Activated CD4-positive, alpha-beta memory T cell treated with anti-CD3 and anti-CD28 coated beads, Interleukin-2, amount 10 ng/mL, durations not matched to agents 7 days and 5 days (primary cell): ENCODE data around the gene EXOC7. TPM values are rescaled to one million over a fixed set of nuclear protein-coding genes. Genes with fewer than 3 reads are reported as not detected.

Source experiments
- CTCF ChIA-PET: fragments of 350-600 bp; sonication (Branson Sonifier 250); formaldehyde crosslinking; loops from one replicate; lab custom pipeline; 2021; ENCODE audit warnings: antibody characterized with exemption, inconsistent platforms; lab: Charles Lee
- POLR2A ChIA-PET: fragments of 350-600 bp; sonication (Branson Sonifier 250); formaldehyde crosslinking; loops from one replicate; lab custom pipeline; 2021; ENCODE audit warnings: antibody characterized with exemption; lab: Charles Lee
- DNase-seq: peaks from one replicate; pipeline ENCODE4 v3.0.0-alpha.2; 2020
- H3K27ac Mint-ChIP-seq: one replicate; pipeline ENCODE4 v1.8.0; 2021; ENCODE audit warnings: mild to moderate bottlenecking, mixed read lengths
- H3K27me3 Mint-ChIP-seq: one replicate; pipeline ENCODE4 v1.8.0; 2021; ENCODE audit warnings: mixed read lengths
- H3K36me3 Mint-ChIP-seq: one replicate; pipeline ENCODE4 v1.8.0; 2021; ENCODE audit warnings: low read depth, mixed read lengths
- H3K4me1 Mint-ChIP-seq: one replicate; pipeline ENCODE4 v1.8.0; 2021; ENCODE audit warnings: mixed read lengths
- H3K4me3 Mint-ChIP-seq: one replicate; pipeline ENCODE4 v1.8.0; 2021; ENCODE audit warnings: mild to moderate bottlenecking, mixed read lengths
- H3K9me3 Mint-ChIP-seq: one replicate; pipeline ENCODE4 v1.8.0; 2021; ENCODE audit warnings: mixed read lengths
- total RNA-seq, 2 experiments: library from RNA; stranded (reverse); gene quantifications; one replicate each; pipeline ENCODE4 v1.2.3, GENCODE V29; 2021

Gene EXOC7, protein sequence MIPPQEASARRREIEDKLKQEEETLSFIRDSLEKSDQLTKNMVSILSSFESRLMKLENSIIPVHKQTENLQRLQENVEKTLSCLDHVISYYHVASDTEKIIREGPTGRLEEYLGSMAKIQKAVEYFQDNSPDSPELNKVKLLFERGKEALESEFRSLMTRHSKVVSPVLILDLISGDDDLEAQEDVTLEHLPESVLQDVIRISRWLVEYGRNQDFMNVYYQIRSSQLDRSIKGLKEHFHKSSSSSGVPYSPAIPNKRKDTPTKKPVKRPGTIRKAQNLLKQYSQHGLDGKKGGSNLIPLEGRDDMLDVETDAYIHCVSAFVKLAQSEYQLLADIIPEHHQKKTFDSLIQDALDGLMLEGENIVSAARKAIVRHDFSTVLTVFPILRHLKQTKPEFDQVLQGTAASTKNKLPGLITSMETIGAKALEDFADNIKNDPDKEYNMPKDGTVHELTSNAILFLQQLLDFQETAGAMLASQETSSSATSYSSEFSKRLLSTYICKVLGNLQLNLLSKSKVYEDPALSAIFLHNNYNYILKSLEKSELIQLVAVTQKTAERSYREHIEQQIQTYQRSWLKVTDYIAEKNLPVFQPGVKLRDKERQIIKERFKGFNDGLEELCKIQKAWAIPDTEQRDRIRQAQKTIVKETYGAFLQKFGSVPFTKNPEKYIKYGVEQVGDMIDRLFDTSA
- total RNA-seq, result 100 to 1,000 TPM; 119 to 120 TPM

DNA sequence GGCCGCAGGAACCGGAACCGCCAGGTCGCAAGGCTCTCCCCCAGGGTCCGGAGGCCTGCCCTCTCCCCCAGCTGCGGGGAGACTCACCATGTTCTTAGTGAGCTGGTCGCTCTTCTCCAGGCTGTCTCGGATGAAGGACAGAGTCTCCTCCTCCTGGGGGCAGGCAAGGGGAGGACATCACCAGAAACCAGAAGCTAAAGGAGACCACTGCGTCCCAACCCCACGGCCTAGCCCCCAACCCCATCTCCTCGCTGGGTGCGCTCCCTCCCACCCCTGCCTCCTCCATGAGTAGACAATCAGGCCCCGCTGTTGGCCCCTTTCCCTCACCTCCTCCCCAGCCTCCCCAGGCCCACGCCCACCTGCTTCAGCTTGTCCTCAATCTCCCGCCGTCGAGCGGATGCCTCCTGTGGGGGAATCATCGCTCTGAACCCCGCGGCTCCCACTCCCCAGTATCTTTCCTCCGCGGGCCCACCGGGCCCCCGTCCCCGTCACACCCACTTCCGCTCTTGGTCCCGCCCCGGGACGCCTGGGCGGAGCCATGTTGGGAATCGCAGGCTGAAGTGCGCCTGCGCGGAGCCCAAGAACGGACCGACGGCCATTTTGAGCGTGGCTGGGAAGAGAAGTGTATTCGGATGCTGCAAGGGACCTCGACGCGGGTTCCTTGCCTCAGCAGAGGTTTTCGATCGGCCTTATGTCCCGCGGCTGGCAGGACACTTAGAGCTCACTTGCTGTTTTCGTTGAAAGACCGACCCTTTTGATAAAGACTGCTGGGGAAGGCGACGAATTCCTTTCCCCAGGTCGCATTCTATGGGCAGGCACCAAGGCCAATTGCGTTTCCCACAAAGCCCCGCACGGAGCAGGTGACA lies at the start of gene EXOC7:
Gene EXOC7 (minus strand): TSS at position 514 of the 866 bp plus-strand sequence. CDS start 95 bp downstream, at position 419.
- peak; percentile 94 for DNase-seq
- peaks cover 36% of the 10 kb centered on the region for H3K36me3 Mint-ChIP-seq
- H3K9me3 Mint-ChIP-seq, result no peaks in the 10 kb centered on the region
- no peaks in the 10 kb centered on the region for H3K27me3 Mint-ChIP-seq
- peak within 1 kb of the TSS; percentile 95 for H3K4me3 Mint-ChIP-seq
- H3K27ac Mint-ChIP-seq, result peak within 1 kb of the TSS; percentile 92
- CTCF ChIA-PET, result interaction anchor here (0.7 to 2.6 kb wide), 11 partner anchors 10 to 294 kb away, joined by 3 to 21 read pairs (median 5); no protein-coding TSS in a partner anchor
- H3K4me1 Mint-ChIP-seq, result peaks cover 30% of the 10 kb centered on the region
- POLR2A ChIA-PET, result interaction anchor here (0.7 to 3.2 kb wide), 35 partner anchors 8 to 455 kb away, joined by 3 to 37 read pairs (median 4); partner anchors contain the start of genes MRPL38, PRPSAP1, SRP68 and TRIM65

DNA sequence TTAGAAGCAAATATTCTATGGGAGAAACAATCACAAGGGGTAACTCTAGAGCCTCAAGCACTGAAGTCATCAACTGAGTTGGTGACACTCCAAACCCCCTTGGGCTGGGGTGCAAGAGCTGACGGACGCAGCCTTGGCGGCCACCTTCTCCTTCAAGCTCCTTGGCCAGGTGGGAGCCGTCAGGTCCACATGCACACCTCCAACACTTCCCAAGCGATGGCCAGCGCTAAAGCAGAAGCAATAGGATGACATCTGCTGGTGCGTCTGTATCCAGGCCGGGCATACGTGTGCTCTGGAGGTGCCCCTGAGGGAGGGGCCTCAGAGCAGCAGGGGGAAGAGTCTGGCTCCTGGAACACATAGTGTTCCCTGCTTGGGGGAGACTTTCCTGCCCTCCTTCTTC lies 49.6 kb upstream of the EXOC7 start:
- no peak for DNase-seq
- ChIA-PET CTCF (interaction anchor here (1.0 to 2.0 kb wide), 2 partner anchors 26 to 28 kb away, joined by 4 to 6 read pairs; no protein-coding TSS in a partner anchor), POLR2A (interaction anchor here (1.0 to 1.9 kb wide), 6 partner anchors 9 to 112 kb away, joined by 3 to 6 read pairs (median 4); partner anchors contain the start of genes FOXJ1 and UBALD2)
- no peak overlapping the region for H3K27ac Mint-ChIP-seq
- peaks cover 67% of the 10 kb centered on the region for H3K36me3 Mint-ChIP-seq
- H3K27me3 Mint-ChIP-seq, result no peaks in the 10 kb centered on the region
- peaks cover 21% of the 10 kb centered on the region for H3K4me1 Mint-ChIP-seq
- H3K9me3 Mint-ChIP-seq, result no peaks in the 10 kb centered on the region
- no peak overlapping the region for H3K4me3 Mint-ChIP-seq

DNA sequence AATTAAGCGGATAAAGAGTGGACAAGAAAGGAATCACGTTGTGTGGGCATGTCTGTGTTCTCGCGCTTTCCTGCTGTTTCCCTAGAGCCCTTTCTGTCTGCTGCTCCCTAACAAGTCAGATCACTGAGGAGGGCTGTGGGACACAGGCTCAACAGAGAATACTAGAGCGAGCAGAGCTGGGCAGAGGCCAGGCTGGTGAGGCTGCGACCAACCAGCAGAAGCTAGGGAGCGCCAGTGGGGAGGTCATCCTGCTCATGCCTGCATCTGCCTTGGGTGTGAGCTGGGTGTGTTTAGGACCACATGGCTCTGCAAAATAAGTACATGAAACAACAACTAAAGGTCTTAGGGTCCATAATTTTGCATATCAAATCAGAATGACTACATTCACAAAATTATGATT lies 49.0 kb upstream of the EXOC7 start:
- Mint-ChIP-seq H3K27ac (peak overlapping the region; percentile 72), H3K36me3 (peaks cover 63% of the 10 kb centered on the region), H3K4me1 (peaks cover 22% of the 10 kb centered on the region), H3K9me3 (no peaks in the 10 kb centered on the region), H3K4me3 (no peak overlapping the region), H3K27me3 (no peaks in the 10 kb centered on the region)
- POLR2A ChIA-PET, result interaction anchor here (1.0 to 1.9 kb wide), 7 partner anchors 9 to 112 kb away, joined by 4 to 6 read pairs (median 5); partner anchors contain the start of genes FOXJ1 and UBALD2
- no peak for DNase-seq
- CTCF ChIA-PET, result interaction anchor here (1.0 to 2.0 kb wide), 4 partner anchors 26 to 31 kb away, joined by 4 to 6 read pairs (median 4); no protein-coding TSS in a partner anchor

DNA sequence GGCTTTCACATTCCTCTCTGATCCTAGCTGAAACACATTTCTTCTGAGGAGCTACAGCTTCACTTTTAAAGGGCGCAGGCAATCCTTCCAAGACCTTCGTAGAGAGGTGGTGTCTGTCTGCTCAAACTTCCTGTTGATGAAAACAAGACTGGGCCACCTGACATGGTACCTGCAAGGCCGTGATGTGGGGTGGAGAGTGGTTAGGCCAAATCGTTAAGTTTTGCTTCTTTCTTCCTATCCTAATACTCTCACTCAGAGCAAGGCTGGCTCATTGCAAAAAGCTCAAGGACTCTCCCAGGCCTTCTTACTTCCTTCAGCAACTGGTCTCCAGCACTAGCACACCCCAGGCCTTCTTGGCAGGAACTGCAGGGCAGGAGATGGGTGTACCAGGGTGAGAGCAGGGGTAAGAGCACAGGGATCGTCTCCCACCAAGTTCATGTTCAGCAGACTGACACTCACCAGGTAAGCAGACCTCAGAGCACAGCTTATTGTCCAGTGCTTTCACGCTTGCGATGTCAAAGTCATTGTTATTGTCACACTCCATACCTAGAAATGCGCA lies 48.4 kb upstream of the EXOC7 start:
- peaks cover 65% of the 10 kb centered on the region for H3K36me3 Mint-ChIP-seq
- H3K9me3 Mint-ChIP-seq, result no peaks in the 10 kb centered on the region
- DNase-seq, result no peak
- no peaks in the 10 kb centered on the region for H3K27me3 Mint-ChIP-seq
- H3K27ac Mint-ChIP-seq, result peak overlapping the region; percentile 72
- POLR2A ChIA-PET, result interaction anchor here (0.7 to 1.8 kb wide), 7 partner anchors 11 to 118 kb away, joined by 3 to 6 read pairs (median 4); partner anchors contain the start of gene FOXJ1
- H3K4me3 Mint-ChIP-seq, result no peak overlapping the region
- H3K4me1 Mint-ChIP-seq, result peaks cover 27% of the 10 kb centered on the region
- CTCF ChIA-PET, result interaction anchor here (0.9 to 2.0 kb wide), 4 partner anchors 25 to 31 kb away, joined by 4 to 6 read pairs (median 4); no protein-coding TSS in a partner anchor

DNA sequence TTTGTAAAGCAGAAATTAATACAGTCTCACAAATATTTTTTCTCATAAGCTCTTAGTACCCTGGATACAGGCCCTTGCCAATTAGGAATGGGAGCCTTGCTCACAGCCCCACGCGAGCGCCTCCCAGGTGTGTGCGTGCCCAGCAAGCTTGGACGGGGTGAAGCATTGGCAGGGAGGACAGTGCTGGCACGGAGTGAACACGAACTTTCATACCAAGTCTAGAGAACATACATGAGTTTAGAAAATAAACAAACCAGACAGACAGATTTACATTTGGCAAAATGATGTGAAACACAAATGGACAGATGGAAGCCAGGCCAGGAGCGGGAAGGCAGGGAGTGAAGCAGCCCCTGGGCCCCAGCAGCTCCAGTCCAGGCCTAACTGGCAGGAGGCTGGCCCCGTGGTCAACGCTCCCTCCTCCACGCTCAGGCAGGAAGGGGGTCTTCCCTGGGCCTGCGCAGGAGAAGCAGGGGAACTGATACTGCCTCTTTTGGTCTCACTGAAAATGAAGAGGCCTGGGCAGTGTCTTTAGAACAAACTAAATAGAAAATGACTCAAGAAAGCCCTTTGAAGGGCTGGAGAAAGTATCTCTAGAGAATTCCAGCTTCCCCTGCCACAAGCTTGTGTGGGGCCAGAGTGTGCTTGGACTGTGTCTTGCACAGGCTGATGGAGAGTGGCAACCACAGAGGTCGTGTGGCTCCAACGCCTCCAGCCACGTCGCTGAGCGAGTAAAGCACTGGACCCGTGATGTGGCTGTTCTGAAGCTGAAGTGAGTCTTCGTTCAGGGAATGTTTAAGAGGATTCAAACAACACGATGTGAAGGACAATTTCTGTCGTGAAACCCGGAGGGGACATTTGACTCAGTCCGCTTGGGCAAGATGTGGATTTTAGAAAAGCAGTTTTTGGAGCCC lies 47.4 kb upstream of the EXOC7 start:
- H3K4me1 Mint-ChIP-seq, result peaks cover 37% of the 10 kb centered on the region
- DNase-seq, result no peak
- POLR2A ChIA-PET, result interaction anchor here (0.8 to 1.8 kb wide), 5 partner anchors 9 to 114 kb away, joined by 3 to 6 read pairs (median 4); partner anchors contain the start of gene FOXJ1
- CTCF ChIA-PET, result interaction anchor here (0.9 to 1.5 kb wide), 3 partner anchors 24 to 129 kb away, joined by 4 read pairs; no protein-coding TSS in a partner anchor
- peaks cover 62% of the 10 kb centered on the region for H3K36me3 Mint-ChIP-seq
- peak overlapping the region; percentile 72 for H3K27ac Mint-ChIP-seq
- no peak overlapping the region for H3K4me3 Mint-ChIP-seq
- H3K27me3 Mint-ChIP-seq, result no peaks in the 10 kb centered on the region
- no peaks in the 10 kb centered on the region for H3K9me3 Mint-ChIP-seq

DNA sequence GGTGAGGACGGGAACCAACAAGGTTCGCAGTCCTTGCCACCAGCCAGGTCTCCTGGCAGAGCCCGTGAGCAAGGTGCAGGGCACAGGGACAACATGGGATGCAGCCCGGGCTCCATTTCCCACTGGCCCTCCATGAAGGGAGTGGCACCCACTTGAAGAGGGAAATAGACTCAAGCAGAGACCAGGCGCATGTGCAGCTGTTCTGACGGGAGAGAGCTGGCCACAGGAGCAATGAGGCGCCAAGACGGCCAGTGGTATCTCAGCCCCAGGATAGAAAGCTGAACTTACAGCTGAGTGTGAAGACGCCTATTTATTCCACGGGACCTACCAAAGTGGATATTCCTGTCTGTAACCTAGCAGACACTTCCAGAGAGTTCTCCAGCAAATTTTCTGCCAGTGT lies 45.6 kb upstream of the EXOC7 start:
- ChIA-PET POLR2A (no interaction called here), CTCF (no interaction called here)
- Mint-ChIP-seq H3K9me3 (no peaks in the 10 kb centered on the region), H3K27me3 (no peaks in the 10 kb centered on the region), H3K36me3 (peaks cover 67% of the 10 kb centered on the region), H3K4me1 (peaks cover 55% of the 10 kb centered on the region), H3K4me3 (no peak overlapping the region), H3K27ac (no peak overlapping the region)
- no peak for DNase-seq

DNA sequence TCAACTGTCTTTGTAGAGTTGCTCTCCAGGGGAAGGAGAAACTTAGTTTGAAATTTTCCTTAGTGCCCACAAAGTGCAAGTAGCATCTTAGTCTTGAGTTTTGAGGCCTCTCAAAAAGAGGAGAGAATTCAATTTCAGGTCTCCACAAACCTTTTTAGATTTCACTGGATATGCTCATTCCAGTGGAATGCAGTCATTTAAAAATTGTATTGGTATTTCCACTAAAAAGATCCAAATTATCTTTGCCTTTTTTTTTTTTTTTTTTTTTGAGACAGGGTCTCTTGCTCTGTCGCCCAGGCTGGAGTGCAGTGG lies 44.4 kb upstream of the EXOC7 start:
- Mint-ChIP-seq H3K36me3 (peaks cover 57% of the 10 kb centered on the region), H3K27me3 (no peaks in the 10 kb centered on the region), H3K27ac (no peak overlapping the region), H3K4me1 (peaks cover 67% of the 10 kb centered on the region), H3K4me3 (no peak overlapping the region), H3K9me3 (no peaks in the 10 kb centered on the region)
- ChIA-PET POLR2A (no interaction called here), CTCF (interaction anchor here (0.6 kb wide), 1 partner anchor 132 kb away, joined by 3 read pairs; no protein-coding TSS in a partner anchor)
- no peak for DNase-seq

DNA sequence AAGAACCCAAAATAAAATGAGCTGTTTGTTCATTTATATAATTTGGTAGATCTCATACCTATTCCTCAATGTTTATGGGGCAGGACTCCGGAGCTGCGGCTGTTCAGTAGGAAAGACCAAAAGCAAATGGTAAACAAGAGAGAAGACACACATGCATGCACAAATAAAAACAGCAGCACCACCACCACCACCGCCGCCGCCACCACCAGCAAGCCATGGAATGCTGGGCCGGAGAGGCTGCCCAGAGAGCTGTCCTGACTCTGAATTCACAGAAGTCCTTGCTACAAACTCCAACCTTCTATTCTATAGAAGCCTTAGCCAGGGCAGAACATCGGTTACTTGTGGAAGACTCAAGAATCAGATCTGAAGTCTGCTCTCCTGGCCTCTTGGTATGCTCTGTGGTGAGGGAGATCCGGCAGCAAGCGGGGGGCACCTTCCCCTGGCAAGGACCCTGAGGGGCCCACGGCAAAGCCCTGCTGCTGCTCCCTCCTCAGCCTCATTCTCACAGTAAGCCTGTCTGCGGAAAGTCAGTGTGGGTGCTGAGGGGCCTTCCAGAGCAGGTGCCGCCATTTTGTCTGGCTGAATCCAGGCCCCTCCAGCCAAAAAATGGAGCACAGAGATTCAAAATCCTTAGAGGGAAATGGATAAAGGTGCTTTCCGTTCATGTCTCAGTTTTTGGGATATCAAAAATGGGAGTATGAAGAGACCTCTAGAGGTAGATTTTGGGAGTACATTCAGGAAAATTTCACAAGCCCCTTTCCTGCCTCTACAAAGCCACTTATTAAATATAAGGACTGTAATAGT lies 43.8 kb upstream of the EXOC7 start:
- ChIA-PET POLR2A (interaction anchor here (2.5 to 8.1 kb wide), 3 partner anchors 33 to 124 kb away, joined by 16 to 173 read pairs (median 26); no protein-coding TSS in a partner anchor), CTCF (interaction anchor here (1.5 to 7.1 kb wide), 2 partner anchors 24 to 32 kb away, joined by 3 to 47 read pairs; no protein-coding TSS in a partner anchor)

DNA sequence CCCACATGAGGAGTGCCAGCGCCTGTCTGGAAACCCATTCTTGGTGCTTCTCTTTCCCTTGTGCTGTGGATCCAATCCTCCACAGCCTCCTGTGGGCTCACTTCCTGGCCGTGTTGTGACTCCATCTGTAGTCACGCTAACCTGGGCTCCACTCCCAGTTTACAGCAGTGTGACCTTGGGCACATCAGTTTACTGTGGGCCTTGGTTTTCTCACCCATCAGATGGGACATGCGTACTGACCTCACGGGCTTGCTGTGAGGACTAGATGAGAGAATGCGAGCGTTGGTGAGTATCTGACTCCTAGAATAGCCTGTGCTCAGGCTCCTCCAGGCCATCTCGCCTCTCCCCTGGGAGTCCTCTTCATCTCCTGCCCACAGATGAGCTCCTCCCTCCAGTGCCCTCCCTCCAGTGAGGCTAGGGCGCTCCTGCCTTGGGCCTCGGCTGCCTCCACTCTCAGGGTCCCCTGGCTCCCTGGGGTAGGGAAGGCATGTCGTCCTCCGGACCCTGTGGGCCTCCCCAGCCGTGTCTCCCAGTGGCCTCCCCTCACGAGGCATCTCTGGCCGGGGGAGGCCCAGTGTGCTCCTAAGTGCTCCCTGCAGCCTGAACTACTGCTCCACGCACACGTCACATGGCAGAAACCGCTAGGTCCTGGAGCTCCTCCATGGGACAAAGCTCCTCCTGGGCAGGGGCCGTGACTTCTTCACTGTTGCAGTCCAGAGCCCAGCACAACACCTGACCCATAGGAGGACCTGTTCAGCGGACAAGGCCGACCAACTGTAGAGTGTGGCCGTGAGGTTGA lies 42.7 kb upstream of the EXOC7 start:
- POLR2A ChIA-PET, result interaction anchor here (0.7 to 8.1 kb wide), 20 partner anchors 8 to 363 kb away, joined by 3 to 173 read pairs (median 4); partner anchors contain the start of genes SRP68 and UBALD2
- peak overlapping the region; percentile 91 for H3K27ac Mint-ChIP-seq
- peak; percentile 35 for DNase-seq
- H3K4me1 Mint-ChIP-seq, result peaks cover 67% of the 10 kb centered on the region
- H3K27me3 Mint-ChIP-seq, result no peaks in the 10 kb centered on the region
- no peaks in the 10 kb centered on the region for H3K9me3 Mint-ChIP-seq
- CTCF ChIA-PET, result interaction anchor here (0.8 to 7.1 kb wide), 7 partner anchors 20 to 133 kb away, joined by 3 to 47 read pairs (median 3); partner anchors contain the start of gene EXOC7
- peaks cover 41% of the 10 kb centered on the region for H3K36me3 Mint-ChIP-seq
- H3K4me3 Mint-ChIP-seq, result peak overlapping the region; percentile 49

More for the DNA sequence above, 43.8 kb upstream of the EXOC7 start:
- Mint-ChIP-seq H3K4me3 (no peak overlapping the region), H3K4me1 (peaks cover 68% of the 10 kb centered on the region), H3K9me3 (no peaks in the 10 kb centered on the region), H3K36me3 (peaks cover 52% of the 10 kb centered on the region), H3K27ac (peak overlapping the region; percentile 56), H3K27me3 (no peaks in the 10 kb centered on the region)
- DNase-seq, result no peak
